GM12878 (cell line): ENCODE measurements around the gene PLAC8L1. TPM values are rescaled to one million over a fixed set of nuclear protein-coding genes. Genes with fewer than 3 reads are reported as not detected.

Experiments
- ATAC-seq: fragments of 200-7000 bp; cut with Tn5 transposase; 3 replicates; pipeline ENCODE4 v1.9.1; 2020; ENCODE audit warnings: mild to moderate bottlenecking, moderate library complexity
- BruUV-seq: library from RNA; stranded (reverse); fragments of 400-500 nt; replicated peaks from 2 replicates; lab custom pipeline; 2021; lab: Mats Ljungman, UMichigan
- CTCF ChIA-PET: fragments of 300-600 bp; sonication (Branson Sonifier 250); formaldehyde crosslinking; extraction: SDS; loops from one replicate; lab custom pipeline; 2021; ENCODE audit warnings: inconsistent platforms; lab: Yijun Ruan, JAX
- POLR2A ChIA-PET: fragments of 350-600 bp; formaldehyde crosslinking; extraction: SDS; loops from one replicate; lab custom pipeline; 2021; ENCODE audit warnings: inconsistent platforms; lab: Charles Lee
- RAD21 ChIA-PET: fragments of 300-600 bp; sonication (Branson Sonifier 250); formaldehyde crosslinking; loops from one replicate; lab custom pipeline; 2023; ENCODE audit warnings: antibody characterized with exemption; ENCODE audit not compliant: unreplicated experiment; lab: Charles Lee
- SMC1A ChIA-PET: fragments of 300-600 bp; sonication (Branson Sonifier 250); formaldehyde crosslinking; loops from one replicate; lab custom pipeline; 2023; ENCODE audit not compliant: unreplicated experiment, uncharacterized antibody; lab: Charles Lee
- DNase-seq: peaks from one replicate; pipeline ENCODE4 v3.0.0-alpha.2; 2011; ENCODE audit warnings: low read depth, low spot score
- FAIRE-seq: peaks from 3 replicates; lab custom pipeline; 2011; peaks lifted over from hg19 to GRCh38; lab: Jason Lieb, UNC
- H2AFZ ChIP-seq: 2 replicates; pipeline ENCODE4 v1.6.0; 2011; ENCODE audit warnings: low read depth, low read length, control low read depth; ENCODE audit not compliant: control insufficient read depth
- H3K27ac ChIP-seq: 2 replicates; pipeline ENCODE4 v1.5.1; 2011; ENCODE audit warnings: control low read depth; ENCODE audit not compliant: control insufficient read depth, insufficient read depth
- H3K27me3 ChIP-seq, 2 experiments: replicated peaks in 1 of 2; 2 replicates each; pipeline versions ENCODE4 v1.6.0 to v1.6.1; 2011; ENCODE audit warnings: low read length in 1 of 2; ENCODE audit not compliant: control insufficient read depth in 2 of 2, insufficient read depth in 2 of 2
- H3K36me3 ChIP-seq, 2 experiments: 2 replicates each; pipeline ENCODE4 v1.5.1; 2011; ENCODE audit warnings: low read length in 1 of 2; ENCODE audit not compliant: control insufficient read depth in 2 of 2, insufficient read depth in 2 of 2
- H3K4me1 ChIP-seq: 2 replicates; pipeline ENCODE4 v1.6.1; 2011; ENCODE audit warnings: mild to moderate bottlenecking, low read length, moderate library complexity, mixed read lengths; ENCODE audit not compliant: control insufficient read depth, insufficient read depth
- H3K4me2 ChIP-seq: 2 replicates; pipeline ENCODE4 v1.6.0; 2011; ENCODE audit warnings: control low read depth; ENCODE audit not compliant: control insufficient read depth, insufficient read depth
- H3K4me3 ChIP-seq: fragments of 200-600 bp; sonication (generic); 2 replicates; pipeline ENCODE4 v1.5.1; 2016
- H3K79me2 ChIP-seq: 2 replicates; pipeline ENCODE4 v1.6.0; 2011; ENCODE audit warnings: low read length; ENCODE audit not compliant: control insufficient read depth, insufficient read depth
- H3K9ac ChIP-seq: 2 replicates; pipeline ENCODE4 v1.8.0; 2011; ENCODE audit warnings: low read length, control low read depth, mixed read lengths; ENCODE audit not compliant: control insufficient read depth, insufficient read depth
- H3K9me3 ChIP-seq: replicated peaks from 3 replicates; pipeline ENCODE4 v1.5.1; 2011; ENCODE audit warnings: mild to moderate bottlenecking, low read length; ENCODE audit not compliant: control insufficient read depth, insufficient read depth
- H4K20me1 ChIP-seq: 2 replicates; pipeline ENCODE4 v1.6.0; 2011; ENCODE audit not compliant: control insufficient read depth, insufficient read depth
- WGBS: methylation state at CpG from one replicate; pipeline ENCODE4 v1.1.6; 2016; ENCODE audit warnings: low lambda C conversion rate; ENCODE audit not compliant: insufficient replicate concordance, insufficient coverage; ENCODE audit errors: missing lambda C conversion rate; 5-methylcytosine and 5-hydroxymethylcytosine counted together
- in situ Hi-C: fragments of 300-500 bp; cut with MboI; formaldehyde crosslinking; loops from 9 replicates; pipeline ENCODE4 v1.14.3; 2018; ENCODE audit warnings: mixed read lengths
- intact Hi-C: fragments of 100-400 bp; cut with micrococcal nuclease; formaldehyde crosslinking; loops from one replicate; pipeline ENCODE4 v1.14.2; 2022; ENCODE audit not compliant: unreplicated experiment
- polyA plus RNA-seq, 11 experiments: library from polyadenylated mRNA; depleted of rRNA in 4 of 11; unstranded in 6 of 11; stranded (reverse) in 5 of 11; fragments of >200 nt; fragmentation: Nextera tagmentation in 4 of 11; fragmentation: Illumina TruSeq in 1 of 11; extraction: Ambion mirVana in 4 of 11; extraction: Trizol in 1 of 11; gene quantifications; 1 replicate in 1 of 11; 2 replicates in 10 of 11; pipeline versions ENCODE4 v1.2.1 to v1.2.3, GENCODE V29; 2011 to 2016; ENCODE audit warnings: inconsistent platforms in 2 of 11, missing spikeins in 2 of 11, low read depth in 1 of 11
- small RNA-seq: library from RNA; depleted of rRNA; stranded (forward); fragments of <200 nt; gene quantifications from one replicate; pipeline ENCODE3, GENCODE V24; 2014
- total RNA-seq, 4 experiments: library from RNA; depleted of rRNA in 3 of 4; stranded (reverse); fragments of >200 nt in 3 of 4; fragmentation: Illumina TruSeq in 1 of 4; extraction: Trizol in 1 of 4; gene quantifications; 2 replicates each; pipeline versions ENCODE4 v1.2.1 to v1.2.3, GENCODE V29; 2013 to 2021
- TF ChIP-seq, protein P1 (sequence below): IDR thresholded peaks from 2 replicates; pipeline ENCODE4 v1.6.1; 2011; ENCODE audit warnings: low read depth, low read length, improper control_type of control experiment, borderline replicate concordance

The PLAC8L1 gene
- total and polyA plus RNA-seq, 10 of the 15 experiments (the other 5 are each of a cell fraction or from before 2014, with no cell fraction given) = 0.17 to 0.39 (median 0.24) TPM; not detected in 4

DNA sequence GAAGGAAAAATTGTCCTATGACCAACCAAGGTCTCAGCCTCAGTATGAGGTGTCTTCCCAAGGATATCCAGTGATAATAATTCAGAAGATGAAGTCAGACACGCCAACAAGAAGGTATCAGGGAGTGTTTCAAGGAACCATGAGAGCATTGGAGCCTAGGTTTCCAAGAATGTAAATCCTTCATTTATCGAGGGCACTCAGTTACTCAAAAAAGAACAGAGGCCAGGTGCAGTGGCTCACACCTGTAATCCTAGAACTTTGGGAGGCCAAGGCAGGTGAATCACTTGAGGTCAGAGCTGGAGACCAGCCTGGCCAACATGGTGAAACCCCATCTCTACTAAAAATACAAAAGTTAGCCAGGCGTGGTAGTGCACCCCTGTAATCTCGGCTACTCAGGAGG is 70.8 kb downstream of the PLAC8L1 start:
- H3K4me2 ChIP-seq = no peak overlapping the region
- TF ChIP-seq, protein P1, sequence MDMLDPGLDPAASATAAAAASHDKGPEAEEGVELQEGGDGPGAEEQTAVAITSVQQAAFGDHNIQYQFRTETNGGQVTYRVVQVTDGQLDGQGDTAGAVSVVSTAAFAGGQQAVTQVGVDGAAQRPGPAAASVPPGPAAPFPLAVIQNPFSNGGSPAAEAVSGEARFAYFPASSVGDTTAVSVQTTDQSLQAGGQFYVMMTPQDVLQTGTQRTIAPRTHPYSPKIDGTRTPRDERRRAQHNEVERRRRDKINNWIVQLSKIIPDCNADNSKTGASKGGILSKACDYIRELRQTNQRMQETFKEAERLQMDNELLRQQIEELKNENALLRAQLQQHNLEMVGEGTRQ = no peak
- H3K36me3 ChIP-seq = no peaks in the 10 kb centered on the region
- in situ Hi-C loops = no loop called here
- H4K20me1 ChIP-seq = no peaks in the 10 kb centered on the region
- ATAC-seq (no peak), FAIRE-seq (no peak), DNase-seq (no peak)
- no peaks in the 10 kb centered on the region for H3K4me1 ChIP-seq
- H3K4me3 ChIP-seq = no peak overlapping the region
- CTCF ChIA-PET = no interaction called here
- SMC1A ChIA-PET = no interaction called here
- no peak overlapping the region for H2AFZ ChIP-seq
- 3% methylated on average over 4 of the region's 4 CpGs for WGBS
- H3K9me3 ChIP-seq = no peaks in the 10 kb centered on the region
- BruUV-seq = no TSS peak
- no peak overlapping the region for H3K9ac ChIP-seq
- intact Hi-C loops = no loop called here
- no peaks in the 10 kb centered on the region for H3K79me2 ChIP-seq
- RAD21 ChIA-PET = no interaction called here
- H3K27me3 ChIP-seq = peaks cover 0 to 5% of the 10 kb centered on the region in 2 experiments; a peak in 1 of 4 replicates
- no peak overlapping the region for H3K27ac ChIP-seq
- POLR2A ChIA-PET = no interaction called here

Small RNA genes within 50 kb of the gene (small RNA-seq; reads per million reads assigned to genes)
- gene AC091959.1 = not detected

Other genes starting within 250 kb of the PLAC8L1 start
- gene GRXCR2, start 232.6 kb downstream of the PLAC8L1 start, total RNA-seq (2014; rRNA removed) = not detected in 2 replicates
- gene GRXCR2, start 232.6 kb downstream of the PLAC8L1 start, total RNA-seq (2014; rRNA removed; fragmentation: Illumina TruSeq; extraction: Trizol) = not detected in 2 replicates
- gene GRXCR2, start 232.6 kb downstream of the PLAC8L1 start, total RNA-seq (2021) = not detected in 2 replicates
- not detected in 2 replicates for gene GRXCR2, start 232.6 kb downstream of the PLAC8L1 start, polyA plus RNA-seq (2011; rRNA removed)
- not detected in 2 replicates for gene GRXCR2, start 232.6 kb downstream of the PLAC8L1 start, polyA plus RNA-seq (2014; fragmentation: Illumina TruSeq; extraction: Trizol)
- gene GRXCR2, start 232.6 kb downstream of the PLAC8L1 start, polyA plus RNA-seq (2014; fragmentation: Nextera tagmentation; extraction: Ambion mirVana) = not detected
- not detected in 2 replicates for gene GRXCR2, start 232.6 kb downstream of the PLAC8L1 start, polyA plus RNA-seq (2014; rRNA removed)
- gene GRXCR2, start 232.6 kb downstream of the PLAC8L1 start, polyA plus RNA-seq (2016; fragmentation: Nextera tagmentation; extraction: Ambion mirVana) = not detected
- gene SH3RF2, start 169.0 kb downstream of the PLAC8L1 start, total RNA-seq (2014; rRNA removed) = not detected in 2 replicates
- gene SH3RF2, start 169.0 kb downstream of the PLAC8L1 start, total RNA-seq (2014; rRNA removed; fragmentation: Illumina TruSeq; extraction: Trizol) = not detected in 2 replicates
- 0.15 and 0.19 TPM in 2 replicates for gene SH3RF2, start 169.0 kb downstream of the PLAC8L1 start, total RNA-seq (2021)
- not detected in 2 replicates for gene SH3RF2, start 169.0 kb downstream of the PLAC8L1 start, polyA plus RNA-seq (2011; rRNA removed)
- not detected in 2 replicates for gene SH3RF2, start 169.0 kb downstream of the PLAC8L1 start, polyA plus RNA-seq (2014; fragmentation: Illumina TruSeq; extraction: Trizol)
- not detected for gene SH3RF2, start 169.0 kb downstream of the PLAC8L1 start, polyA plus RNA-seq (2014; fragmentation: Nextera tagmentation; extraction: Ambion mirVana)
- not detected in 2 replicates for gene SH3RF2, start 169.0 kb downstream of the PLAC8L1 start, polyA plus RNA-seq (2014; rRNA removed)
- not detected for gene SH3RF2, start 169.0 kb downstream of the PLAC8L1 start, polyA plus RNA-seq (2016; fragmentation: Nextera tagmentation; extraction: Ambion mirVana)
- gene LARS1, start 77.1 kb upstream of the PLAC8L1 start, total RNA-seq (2014; rRNA removed) = 64.9 and 67.8 TPM in 2 replicates
- 94.6 and 96.3 TPM in 2 replicates for gene LARS1, start 77.1 kb upstream of the PLAC8L1 start, total RNA-seq (2014; rRNA removed; fragmentation: Illumina TruSeq; extraction: Trizol)
- gene LARS1, start 77.1 kb upstream of the PLAC8L1 start, total RNA-seq (2021) = 80.5 and 84.4 TPM in 2 replicates
- gene LARS1, start 77.1 kb upstream of the PLAC8L1 start, polyA plus RNA-seq (2011; rRNA removed) = 25.5 and 32.8 TPM in 2 replicates
- 82.3 and 105 TPM in 2 replicates for gene LARS1, start 77.1 kb upstream of the PLAC8L1 start, polyA plus RNA-seq (2014; fragmentation: Illumina TruSeq; extraction: Trizol)
- 10 to 100 TPM; 70.9 to 74.1 TPM for gene LARS1, start 77.1 kb upstream of the PLAC8L1 start, polyA plus RNA-seq (2014; fragmentation: Nextera tagmentation; extraction: Ambion mirVana)
- 47.4 and 50.1 TPM in 2 replicates for gene LARS1, start 77.1 kb upstream of the PLAC8L1 start, polyA plus RNA-seq (2014; rRNA removed)
- gene LARS1, start 77.1 kb upstream of the PLAC8L1 start, polyA plus RNA-seq (2016; fragmentation: Nextera tagmentation; extraction: Ambion mirVana) = 100 to 1,000 TPM; 109 to 114 TPM
- gene RBM27, start 98.0 kb upstream of the PLAC8L1 start, total RNA-seq (2014; rRNA removed) = 20.9 and 26.3 TPM in 2 replicates
- gene RBM27, start 98.0 kb upstream of the PLAC8L1 start, total RNA-seq (2014; rRNA removed; fragmentation: Illumina TruSeq; extraction: Trizol) = 33.9 and 34.7 TPM in 2 replicates
- gene RBM27, start 98.0 kb upstream of the PLAC8L1 start, total RNA-seq (2021) = 18.5 and 20.2 TPM in 2 replicates
- gene RBM27, start 98.0 kb upstream of the PLAC8L1 start, polyA plus RNA-seq (2011; rRNA removed) = 25.1 and 27.1 TPM in 2 replicates
- gene RBM27, start 98.0 kb upstream of the PLAC8L1 start, polyA plus RNA-seq (2014; fragmentation: Illumina TruSeq; extraction: Trizol) = 23.9 and 28.5 TPM in 2 replicates
- gene RBM27, start 98.0 kb upstream of the PLAC8L1 start, polyA plus RNA-seq (2014; fragmentation: Nextera tagmentation; extraction: Ambion mirVana) = 1 to 10 TPM; 5.8 to 6.9 TPM
- 12.2 and 13.5 TPM in 2 replicates for gene RBM27, start 98.0 kb upstream of the PLAC8L1 start, polyA plus RNA-seq (2014; rRNA removed)
- 1 to 10 TPM; 6.2 to 6.8 TPM for gene RBM27, start 98.0 kb upstream of the PLAC8L1 start, polyA plus RNA-seq (2016; fragmentation: Nextera tagmentation; extraction: Ambion mirVana)
- 0.05 and 0.06 TPM in 2 replicates for gene POU4F3, start 233.3 kb upstream of the PLAC8L1 start, total RNA-seq (2014; rRNA removed)
- 0.09 TPM in 1 of 2 replicates, not detected in the other for gene POU4F3, start 233.3 kb upstream of the PLAC8L1 start, total RNA-seq (2014; rRNA removed; fragmentation: Illumina TruSeq; extraction: Trizol)
- gene POU4F3, start 233.3 kb upstream of the PLAC8L1 start, total RNA-seq (2021) = 0.08 TPM in 1 of 2 replicates, not detected in the other
- gene POU4F3, start 233.3 kb upstream of the PLAC8L1 start, polyA plus RNA-seq (2011; rRNA removed) = not detected in 2 replicates
- gene POU4F3, start 233.3 kb upstream of the PLAC8L1 start, polyA plus RNA-seq (2014; fragmentation: Illumina TruSeq; extraction: Trizol) = 0.03 TPM in 1 of 2 replicates, not detected in the other
- gene POU4F3, start 233.3 kb upstream of the PLAC8L1 start, polyA plus RNA-seq (2014; fragmentation: Nextera tagmentation; extraction: Ambion mirVana) = not detected
- 0.08 TPM in 1 of 2 replicates, not detected in the other for gene POU4F3, start 233.3 kb upstream of the PLAC8L1 start, polyA plus RNA-seq (2014; rRNA removed)
- under 1 TPM in 1 of 2 experiments, not detected in 1; 0.19 TPM for gene POU4F3, start 233.3 kb upstream of the PLAC8L1 start, polyA plus RNA-seq (2016; fragmentation: Nextera tagmentation; extraction: Ambion mirVana)